K562 (cell line): Measurements from ENCODE around the gene RALGAPB. TPM values are rescaled to one million over a fixed set of nuclear protein-coding genes. Genes with fewer than 3 reads are reported as not detected.

Source experiments
- ATAC-seq: fragments of 200-7000 bp; cut with Tn5 transposase; 3 replicates; pipeline ENCODE4 v1.9.1; 2020; ENCODE audit warnings: moderate library complexity
- BruUV-seq: library from RNA; stranded (reverse); fragments of 400-500 nt; replicated peaks from 2 replicates; lab custom pipeline; 2021; lab: Mats Ljungman, UMichigan
- CTCF ChIA-PET: fragments of 300-600 bp; formaldehyde crosslinking; extraction: SDS; loops from one replicate; lab custom pipeline; 2021; ENCODE audit warnings: low intra/inter-chr PET ratio; lab: Yijun Ruan, JAX
- POLR2A ChIA-PET: fragments of 300-600, 350-650 bp; sonication (Branson Sonifier 250); formaldehyde crosslinking; extraction: SDS; loops from one replicate; lab custom pipeline; 2021; ENCODE audit warnings: antibody characterized with exemption, inconsistent platforms; lab: Yijun Ruan, JAX
- DNase-seq, 4 experiments: peaks; one replicate each; pipeline versions ENCODE4 v3.0.0 to v3.0.0-alpha.2; 2011 to 2018; ENCODE audit warnings: low spot score in 3 of 4, mixed read lengths in 3 of 4; ENCODE audit errors: extremely low read depth in 1 of 4
- FAIRE-seq: peaks from 2 replicates; lab custom pipeline; 2011; peaks lifted over from hg19 to GRCh38; lab: Jason Lieb, UNC
- H2AFZ ChIP-seq: 2 replicates; pipeline ENCODE4 v1.6.0; 2011; ENCODE audit warnings: low read depth, low read length, control low read depth, inconsistent platforms
- H3K27ac ChIP-seq: fragments of 200-600 bp; 3 replicates; pipeline ENCODE4 v1.8.0; 2011; ENCODE audit warnings: low read depth, mild to moderate bottlenecking, control low read depth, inconsistent platforms, low read length, moderate library complexity, mixed read lengths; ENCODE audit errors: extremely low read depth
- H3K27me3 ChIP-seq, 2 experiments: fragments of 300-600 bp in 1 of 2; 2 replicates in 1 of 2; 3 replicates in 1 of 2; pipeline versions ENCODE4 v1.6.0 to v1.8.0; 2011; ENCODE audit warnings: inconsistent platforms in 2 of 2, low read length in 2 of 2, mild to moderate bottlenecking in 1 of 2, mixed read lengths in 1 of 2, moderate library complexity in 1 of 2; ENCODE audit not compliant: control insufficient read depth in 2 of 2, insufficient read depth in 2 of 2
- H3K36me3 ChIP-seq: fragments of 300-600 bp; 3 replicates; pipeline ENCODE4 v1.8.0; 2011; ENCODE audit warnings: mild to moderate bottlenecking, low read length, inconsistent platforms; ENCODE audit not compliant: control insufficient read depth, insufficient read depth
- H3K4me1 ChIP-seq, 2 experiments: fragments of 200-600 bp in 1 of 2; replicated peaks in 1 of 2; 2 replicates in 1 of 2; 3 replicates in 1 of 2; pipeline versions ENCODE4 v1.5.1 to v1.8.0; 2011; ENCODE audit warnings: inconsistent platforms in 2 of 2, low read length in 2 of 2, mild to moderate bottlenecking in 1 of 2, mixed read lengths in 1 of 2, moderate library complexity in 1 of 2; ENCODE audit not compliant: control insufficient read depth in 2 of 2, insufficient read depth in 2 of 2
- H3K4me2 ChIP-seq: 2 replicates; pipeline ENCODE4 v1.6.1; 2011; ENCODE audit warnings: low read length, control low read depth, inconsistent platforms, mixed read lengths; ENCODE audit not compliant: insufficient read depth
- H3K4me3 ChIP-seq: fragments of 200-600 bp; sonication (generic), shearing (Covaris generic); 2 replicates; pipeline ENCODE4 v1.5.1; 2016; ENCODE audit warnings: control low read depth, inconsistent platforms
- H3K79me2 ChIP-seq: fragments of 200-600 bp; 3 replicates; pipeline ENCODE4 v1.8.0; 2011; ENCODE audit warnings: low read length, inconsistent platforms; ENCODE audit not compliant: control insufficient read depth, insufficient read depth
- H3K9ac ChIP-seq, 2 experiments: 2 replicates each; pipeline versions ENCODE4 v1.6.0 to v1.6.1; 2011; ENCODE audit warnings: low read depth in 2 of 2, low read length in 2 of 2, control low read depth in 1 of 2, inconsistent platforms in 1 of 2, mild to moderate bottlenecking in 1 of 2, mixed read lengths in 1 of 2; ENCODE audit not compliant: insufficient read depth in 1 of 2
- H3K9me1 ChIP-seq: one replicate; pipeline ENCODE4 v1.6.0; 2011; ENCODE audit warnings: inconsistent platforms, mild to moderate bottlenecking, low read length, moderate library complexity; ENCODE audit not compliant: control insufficient read depth, insufficient read depth
- H3K9me3 ChIP-seq: replicated peaks from 2 replicates; pipeline ENCODE4 v1.5.1; 2011; ENCODE audit warnings: low read depth, low read length, inconsistent platforms; ENCODE audit not compliant: control insufficient read depth, insufficient read depth
- H4K20me1 ChIP-seq: replicated peaks from 2 replicates; pipeline ENCODE4 v1.6.1; 2011; ENCODE audit warnings: low read length, inconsistent platforms, mixed read lengths; ENCODE audit not compliant: control insufficient read depth, insufficient read depth
- CAMTA2 ChIP-seq: fragments of 250-450 bp; sonication (Bioruptor Pico); conservative IDR thresholded peaks from 2 replicates; pipeline ENCODE4 v1.5.1; 2022
- CBX8 ChIP-seq: fragments of 200-600 bp; sonication (generic); IDR thresholded peaks from 2 replicates; pipeline ENCODE4 v1.6.1; 2012; ENCODE audit warnings: borderline replicate concordance, mixed run types, low read depth, mild to moderate bottlenecking, moderate library complexity, mixed read lengths, low read length, control low read depth, inconsistent platforms; ENCODE audit not compliant: poor library complexity, severe bottlenecking; ENCODE audit errors: extremely low read depth
- CREBBP ChIP-seq: IDR thresholded peaks from one replicate; pipeline ENCODE4 v1.6.1; 2012; ENCODE audit warnings: low read depth, mild to moderate bottlenecking, control low read depth, inconsistent platforms, low read length
- CTBP1 ChIP-seq: fragments of 450-650 bp; IDR thresholded peaks from 2 replicates; pipeline ENCODE4 v1.6.1; 2016; ENCODE audit warnings: borderline replicate concordance
- ETV5 ChIP-seq: sonication (generic); formaldehyde crosslinking; IDR thresholded peaks from 2 replicates; pipeline ENCODE4 v1.4.0; 2020; ENCODE audit warnings: low read depth, mild to moderate bottlenecking, missing genetic modification reagents
- FOXP1 ChIP-seq: sonication (generic); formaldehyde crosslinking; IDR thresholded peaks from 2 replicates; pipeline ENCODE4 v1.8.0; 2022; ENCODE audit warnings: mild to moderate bottlenecking, missing genetic modification reagents
- GABPB2 ChIP-seq: fragments of 250-450 bp; sonication (Bioruptor Pico); conservative IDR thresholded peaks from 2 replicates; pipeline ENCODE4 v1.5.1; 2021; ENCODE audit warnings: mild to moderate bottlenecking
- GTF2A2 ChIP-seq: IDR thresholded peaks from 2 replicates; pipeline ENCODE4 v1.6.1; 2016; ENCODE audit warnings: mild to moderate bottlenecking, missing genetic modification characterization, missing compliant biosample characterization
- NCOA2 ChIP-seq, 2 experiments: fragments of 450-650 bp; IDR thresholded peaks; 2 replicates each; pipeline ENCODE4 v1.6.1; 2018; ENCODE audit warnings: mild to moderate bottlenecking in 2 of 2, moderate library complexity in 1 of 2; ENCODE audit not compliant: partially characterized antibody in 2 of 2
- RAD21 ChIP-seq, 2 experiments: fragments of 250-450 bp in 1 of 2; fragments of 450-650 bp in 1 of 2; sonication (Bioruptor Pico) in 1 of 2; formaldehyde crosslinking in 1 of 2; IDR thresholded peaks in 1 of 2; conservative IDR thresholded peaks in 1 of 2; 2 replicates each; pipeline versions ENCODE4 v1.4.0 to v1.8.0; 2020 to 2022; ENCODE audit warnings: mild to moderate bottlenecking in 2 of 2, moderate library complexity in 1 of 2
- RBFOX2 ChIP-seq: fragments of 200-400 bp; formaldehyde crosslinking; IDR thresholded peaks from 2 replicates; pipeline ENCODE4 v1.6.1; 2017; ENCODE audit warnings: low read depth, mild to moderate bottlenecking, low read length, moderate library complexity
- RHOXF2B ChIP-seq: fragments of 250-450 bp; sonication (Bioruptor Pico); conservative IDR thresholded peaks from 2 replicates; pipeline ENCODE4 v1.5.1; 2021
- TBP ChIP-seq: optimal IDR thresholded peaks from 2 replicates; pipeline ENCODE3; 2011; ENCODE audit warnings: low read depth, low read length, improper control_type of control experiment
- ZNF212 ChIP-seq: fragments of 450-650 bp; formaldehyde crosslinking; IDR thresholded peaks from 2 replicates; pipeline ENCODE4 v1.4.0; 2020; ENCODE audit warnings: mild to moderate bottlenecking
- WGBS: fragments of 100-300 bp; shearing (Covaris generic); methylation state at CpG from one replicate; pipeline ENCODE4 v1.1.6; 2016; ENCODE audit warnings: low coverage, mixed read lengths; ENCODE audit not compliant: insufficient coverage; ENCODE audit errors: missing lambda C conversion rate; 5-methylcytosine and 5-hydroxymethylcytosine counted together
- in situ Hi-C: fragments of 300-500 bp; cut with MboI; formaldehyde crosslinking; loops from 4 replicates; pipeline ENCODE4 v1.15.0; 2018; ENCODE audit warnings: inconsistent platforms, mixed read lengths
- intact Hi-C: fragments of 100-400 bp; cut with micrococcal nuclease; formaldehyde crosslinking; loops from 2 replicates; pipeline ENCODE4 v1.14.2; 2022
- polyA plus RNA-seq, 8 experiments: library from polyadenylated mRNA; depleted of rRNA in 4 of 8; stranded (reverse) in 5 of 8; unstranded in 3 of 8; fragments of >200 nt; fragmentation: Nextera tagmentation in 2 of 8; fragmentation: Illumina TruSeq in 1 of 8; extraction: Ambion mirVana in 2 of 8; extraction: Trizol in 1 of 8; gene quantifications; 2 replicates each; pipeline versions ENCODE4 v1.2.1 to v1.2.3, GENCODE V29; 2011 to 2014; ENCODE audit warnings: inconsistent platforms in 1 of 8, missing spikeins in 1 of 8
- total RNA-seq, 7 experiments: library from RNA; depleted of rRNA in 6 of 7; stranded (reverse); fragments of >200 nt in 6 of 7; fragmentation: Illumina TruSeq in 2 of 7; extraction: Trizol in 2 of 7; gene quantifications; 2 replicates each; pipeline versions ENCODE4 v1.2.1 to v1.2.3, GENCODE V29; 2011 to 2021; ENCODE audit warnings: low replicate concordance in 1 of 7
- TF ChIP-seq, protein P1 (sequence below): sonication (generic); formaldehyde crosslinking; IDR thresholded peaks from 2 replicates; pipeline ENCODE4 v1.8.0; 2023; ENCODE audit warnings: missing genetic modification reagents, mild to moderate bottlenecking, borderline replicate concordance

The RALGAPB gene
- total and polyA plus RNA-seq, 9 of the 15 experiments (the other 6 are each of a cell fraction or from before 2014, with no cell fraction given) = 4.3 to 25.6 (median 13.6) TPM

DNA sequence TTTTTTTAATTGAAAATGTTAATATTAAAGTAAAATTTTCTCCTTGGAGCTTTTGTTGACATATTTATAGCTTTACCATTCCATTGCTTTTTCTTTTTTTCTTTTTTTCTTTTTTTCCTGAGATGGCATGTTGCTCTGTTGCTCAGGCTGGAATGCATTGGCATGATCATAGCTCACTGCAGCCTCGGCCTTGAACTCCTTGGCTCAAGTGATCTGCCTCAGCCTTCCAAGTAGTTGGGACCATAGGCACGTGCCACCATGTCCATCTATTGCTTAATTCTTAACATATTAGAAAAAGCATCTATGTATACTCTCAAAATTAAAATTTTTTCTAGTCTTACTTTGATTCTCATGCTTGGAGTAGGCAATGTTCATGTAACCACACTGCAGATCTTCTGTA lies 43.0 kb downstream of the RALGAPB start:
- POLR2A ChIA-PET = no interaction called here
- no peak overlapping the region for H3K4me2 ChIP-seq
- H4K20me1 ChIP-seq = no peaks in the 10 kb centered on the region
- no peaks in the 10 kb centered on the region for H3K9me3 ChIP-seq
- TF ChIP-seq GTF2A2 (no peak), CBX8 (no peak), FOXP1 (CRISPR knock-in tag) (no peak), ZNF212 (CRISPR knock-in tag) (no peak), CREBBP (no peak), NCOA2 (IDR thresholded peaks at IDR 0.05; ENCODE audit: partially characterized antibody in 2 of 2) (no peak), ETV5 (CRISPR knock-in tag) (no peak), CTBP1 (no peak), TBP (no peak), CAMTA2 (CRISPR knock-in tag) (no peak), RHOXF2B (no peak), GABPB2 (CRISPR knock-in tag) (no peak), RBFOX2 (no peak), RAD21 (CRISPR knock-in tag; conservative IDR thresholded peaks at IDR 0.05 in 1 of 2, IDR thresholded peaks at IDR 0.05 in 1 of 2) (no peak)
- TF ChIP-seq, protein P1, sequence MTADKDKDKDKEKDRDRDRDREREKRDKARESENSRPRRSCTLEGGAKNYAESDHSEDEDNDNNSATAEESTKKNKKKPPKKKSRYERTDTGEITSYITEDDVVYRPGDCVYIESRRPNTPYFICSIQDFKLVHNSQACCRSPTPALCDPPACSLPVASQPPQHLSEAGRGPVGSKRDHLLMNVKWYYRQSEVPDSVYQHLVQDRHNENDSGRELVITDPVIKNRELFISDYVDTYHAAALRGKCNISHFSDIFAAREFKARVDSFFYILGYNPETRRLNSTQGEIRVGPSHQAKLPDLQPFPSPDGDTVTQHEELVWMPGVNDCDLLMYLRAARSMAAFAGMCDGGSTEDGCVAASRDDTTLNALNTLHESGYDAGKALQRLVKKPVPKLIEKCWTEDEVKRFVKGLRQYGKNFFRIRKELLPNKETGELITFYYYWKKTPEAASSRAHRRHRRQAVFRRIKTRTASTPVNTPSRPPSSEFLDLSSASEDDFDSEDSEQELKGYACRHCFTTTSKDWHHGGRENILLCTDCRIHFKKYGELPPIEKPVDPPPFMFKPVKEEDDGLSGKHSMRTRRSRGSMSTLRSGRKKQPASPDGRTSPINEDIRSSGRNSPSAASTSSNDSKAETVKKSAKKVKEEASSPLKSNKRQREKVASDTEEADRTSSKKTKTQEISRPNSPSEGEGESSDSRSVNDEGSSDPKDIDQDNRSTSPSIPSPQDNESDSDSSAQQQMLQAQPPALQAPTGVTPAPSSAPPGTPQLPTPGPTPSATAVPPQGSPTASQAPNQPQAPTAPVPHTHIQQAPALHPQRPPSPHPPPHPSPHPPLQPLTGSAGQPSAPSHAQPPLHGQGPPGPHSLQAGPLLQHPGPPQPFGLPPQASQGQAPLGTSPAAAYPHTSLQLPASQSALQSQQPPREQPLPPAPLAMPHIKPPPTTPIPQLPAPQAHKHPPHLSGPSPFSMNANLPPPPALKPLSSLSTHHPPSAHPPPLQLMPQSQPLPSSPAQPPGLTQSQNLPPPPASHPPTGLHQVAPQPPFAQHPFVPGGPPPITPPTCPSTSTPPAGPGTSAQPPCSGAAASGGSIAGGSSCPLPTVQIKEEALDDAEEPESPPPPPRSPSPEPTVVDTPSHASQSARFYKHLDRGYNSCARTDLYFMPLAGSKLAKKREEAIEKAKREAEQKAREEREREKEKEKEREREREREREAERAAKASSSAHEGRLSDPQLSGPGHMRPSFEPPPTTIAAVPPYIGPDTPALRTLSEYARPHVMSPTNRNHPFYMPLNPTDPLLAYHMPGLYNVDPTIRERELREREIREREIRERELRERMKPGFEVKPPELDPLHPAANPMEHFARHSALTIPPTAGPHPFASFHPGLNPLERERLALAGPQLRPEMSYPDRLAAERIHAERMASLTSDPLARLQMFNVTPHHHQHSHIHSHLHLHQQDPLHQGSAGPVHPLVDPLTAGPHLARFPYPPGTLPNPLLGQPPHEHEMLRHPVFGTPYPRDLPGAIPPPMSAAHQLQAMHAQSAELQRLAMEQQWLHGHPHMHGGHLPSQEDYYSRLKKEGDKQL (CRISPR knock-in tag) = no peak
- no peak overlapping the region for H3K27ac ChIP-seq
- no TSS peak for BruUV-seq
- no peaks in the 10 kb centered on the region for H3K27me3 ChIP-seq
- no peaks in the 10 kb centered on the region for H3K9me1 ChIP-seq
- no peak for FAIRE-seq
- peaks cover 37% of the 10 kb centered on the region for H3K36me3 ChIP-seq
- 80% methylated on average over 2 of the region's 2 CpGs for WGBS
- no peak for ATAC-seq
- no peak overlapping the region for H3K4me3 ChIP-seq
- intact Hi-C loops = no loop called here
- in situ Hi-C loops = no loop called here
- H3K4me1 ChIP-seq = 0 out of 5 replicates have a peak, but pooled peaks cover 0 to 3% of the 10 kb centered on the region in 2 experiments
- DNase-seq = no peak
- H3K9ac ChIP-seq = no peak overlapping the region
- no peak overlapping the region for H2AFZ ChIP-seq
- H3K79me2 ChIP-seq = no peaks in the 10 kb centered on the region
- CTCF ChIA-PET = no interaction called here
